ENCODE data around the gene COL20A1.

- TF ChIP-seq, protein P1, sequence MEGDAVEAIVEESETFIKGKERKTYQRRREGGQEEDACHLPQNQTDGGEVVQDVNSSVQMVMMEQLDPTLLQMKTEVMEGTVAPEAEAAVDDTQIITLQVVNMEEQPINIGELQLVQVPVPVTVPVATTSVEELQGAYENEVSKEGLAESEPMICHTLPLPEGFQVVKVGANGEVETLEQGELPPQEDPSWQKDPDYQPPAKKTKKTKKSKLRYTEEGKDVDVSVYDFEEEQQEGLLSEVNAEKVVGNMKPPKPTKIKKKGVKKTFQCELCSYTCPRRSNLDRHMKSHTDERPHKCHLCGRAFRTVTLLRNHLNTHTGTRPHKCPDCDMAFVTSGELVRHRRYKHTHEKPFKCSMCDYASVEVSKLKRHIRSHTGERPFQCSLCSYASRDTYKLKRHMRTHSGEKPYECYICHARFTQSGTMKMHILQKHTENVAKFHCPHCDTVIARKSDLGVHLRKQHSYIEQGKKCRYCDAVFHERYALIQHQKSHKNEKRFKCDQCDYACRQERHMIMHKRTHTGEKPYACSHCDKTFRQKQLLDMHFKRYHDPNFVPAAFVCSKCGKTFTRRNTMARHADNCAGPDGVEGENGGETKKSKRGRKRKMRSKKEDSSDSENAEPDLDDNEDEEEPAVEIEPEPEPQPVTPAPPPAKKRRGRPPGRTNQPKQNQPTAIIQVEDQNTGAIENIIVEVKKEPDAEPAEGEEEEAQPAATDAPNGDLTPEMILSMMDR (IDR thresholded peaks at IDR 0.05) = no peak
- TF ChIP-seq POLR2A (IDR thresholded peaks at IDR 0.05) (no peak), POLR2AphosphoS5 (IDR thresholded peaks at IDR 0.05; ENCODE audit: insufficient read depth in 1 of 2, low read depth in 1 of 2) (no peak)
Measured at GRCh38 chr20:63322933-63323273, 29.9 kb downstream of the COL20A1 start.

Data from vagina (tissue), 2 donors.